ENCODE measurements around the gene HPN. TPM values are rescaled to one million over a fixed set of nuclear protein-coding genes. Genes with fewer than 3 reads are reported as not detected.
"Not testable (repeated sequence)": the region's sequence is repeated elsewhere in the genome, so short reads cannot be mapped to it uniquely, and the experiment has no call there.

Gene HPN
- total RNA-seq: 134 TPM
- polyA plus RNA-seq (ENCODE audit: insufficient read depth, low read depth, low replicate concordance): 331 TPM
- long read RNA-seq, donor 1, partial matches to known transcripts: 44 of 50 reads
- long read RNA-seq, donor 1, other reads (novel, unspliced or antisense): 6 of 50 reads
- long read RNA-seq, donor 2, partial matches to known transcripts: 68 of 75 reads
- long read RNA-seq, donor 2, other reads (novel, unspliced or antisense): 7 of 75 reads
- long read RNA-seq, donor 3, partial matches to known transcripts: 78 of 83 reads
- long read RNA-seq, donor 3, other reads (novel, unspliced or antisense): 5 of 83 reads
- long read RNA-seq, donor 4, partial matches to known transcripts: 32 of 33 reads
- long read RNA-seq, donor 4, other reads (novel, unspliced or antisense): 0 of 33 reads
- long read RNA-seq, donor 5: 0 reads
- long read RNA-seq, donor 6, partial matches to known transcripts: 67 of 73 reads
- long read RNA-seq, donor 6, other reads (novel, unspliced or antisense): 6 of 73 reads
- long read RNA-seq, donor 7, partial matches to known transcripts: 133 of 202 reads
- long read RNA-seq, donor 7, other reads (novel, unspliced or antisense): 69 of 202 reads
- long read RNA-seq, donor 8, partial matches to known transcripts: 36 of 37 reads
- long read RNA-seq, donor 8, other reads (novel, unspliced or antisense): 0 of 37 reads
- long read RNA-seq, donor 9, partial matches to known transcripts: 29 of 29 reads
- long read RNA-seq, donor 9, other reads (novel, unspliced or antisense): 0 of 29 reads
- long read RNA-seq, donor 10, partial matches to known transcripts: 82 of 87 reads
- long read RNA-seq, donor 10, other reads (novel, unspliced or antisense): 5 of 87 reads

GRCh38 chr19:35041548-35042055 lies at the start of gene HPN:
TSS of gene HPN (plus strand) at chr19:35041721. CDS start at chr19:35042507, 786 bp downstream.
- Histone ChIP-seq H3K4me1 (ENCODE audit: control insufficient read depth in 2 of 3, insufficient read depth in 2 of 3, low read depth in 1 of 3, low read length in 3 of 3) (peaks cover 0 to 55% (median 23%) of the 10 kb centered on the region in 3 donors), H3K27me3 (ENCODE audit: control insufficient read depth, insufficient read depth, low read length) (no peaks in the 10 kb centered on the region), H3K27ac (ENCODE audit: low read depth in 2 of 2, low read length in 2 of 2) (peak within 1 kb of the TSS; percentile 94 to 97), H3K36me3 (ENCODE audit: control insufficient read depth in 2 of 3, insufficient read depth in 3 of 3, low read length in 3 of 3) (no peaks in the 10 kb centered on the region), H3K9me3 (ENCODE audit: control insufficient read depth in 2 of 3, insufficient read depth in 1 of 3, low read length in 3 of 3) (no peaks in the 10 kb centered on the region), H3K4me3 (ENCODE audit: low read length in 3 of 3) (peak within 1 kb of the TSS; percentile 11 to 82 (median 81)), H3K9ac (ENCODE audit: low read length in 3 of 3) (peak within 1 kb of the TSS in 2 of 3 donors; percentile 85 to 87)
- TF ChIP-seq, protein P1, sequence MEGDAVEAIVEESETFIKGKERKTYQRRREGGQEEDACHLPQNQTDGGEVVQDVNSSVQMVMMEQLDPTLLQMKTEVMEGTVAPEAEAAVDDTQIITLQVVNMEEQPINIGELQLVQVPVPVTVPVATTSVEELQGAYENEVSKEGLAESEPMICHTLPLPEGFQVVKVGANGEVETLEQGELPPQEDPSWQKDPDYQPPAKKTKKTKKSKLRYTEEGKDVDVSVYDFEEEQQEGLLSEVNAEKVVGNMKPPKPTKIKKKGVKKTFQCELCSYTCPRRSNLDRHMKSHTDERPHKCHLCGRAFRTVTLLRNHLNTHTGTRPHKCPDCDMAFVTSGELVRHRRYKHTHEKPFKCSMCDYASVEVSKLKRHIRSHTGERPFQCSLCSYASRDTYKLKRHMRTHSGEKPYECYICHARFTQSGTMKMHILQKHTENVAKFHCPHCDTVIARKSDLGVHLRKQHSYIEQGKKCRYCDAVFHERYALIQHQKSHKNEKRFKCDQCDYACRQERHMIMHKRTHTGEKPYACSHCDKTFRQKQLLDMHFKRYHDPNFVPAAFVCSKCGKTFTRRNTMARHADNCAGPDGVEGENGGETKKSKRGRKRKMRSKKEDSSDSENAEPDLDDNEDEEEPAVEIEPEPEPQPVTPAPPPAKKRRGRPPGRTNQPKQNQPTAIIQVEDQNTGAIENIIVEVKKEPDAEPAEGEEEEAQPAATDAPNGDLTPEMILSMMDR (IDR thresholded peaks at IDR 0.05; ENCODE audit: borderline replicate concordance, extremely low read depth, insufficient read depth): no peak
- FAIRE-seq: no peak
- DNase-seq: peak; percentile 65 to 92 (median 83)
- intact Hi-C loops (cut with DNase I): no loop called here

DNA sequence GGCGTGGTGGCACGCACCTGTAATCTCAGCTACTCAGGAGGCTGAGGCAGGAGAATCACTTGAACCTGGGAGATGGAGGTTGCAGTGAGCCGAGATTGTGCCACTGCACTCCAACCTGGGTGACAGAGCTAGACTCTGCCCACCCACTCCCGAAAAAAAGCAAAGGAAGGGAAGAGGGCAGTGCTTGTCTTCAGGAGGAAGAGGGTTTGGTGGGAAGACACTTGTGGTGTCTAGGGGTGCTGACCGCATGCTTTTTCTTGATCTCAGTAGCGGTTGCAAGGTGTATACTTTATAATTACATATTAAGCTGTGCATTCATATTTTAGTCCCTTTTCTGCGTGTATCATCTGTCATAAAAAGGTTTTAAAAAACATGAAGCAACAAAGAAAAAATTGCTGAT lies 48.9 kb upstream of the HPN start:
- H3K4me3 ChIP-seq (ENCODE audit: low read length in 3 of 3); H3K27me3 ChIP-seq (ENCODE audit: control insufficient read depth, insufficient read depth, low read length); intact Hi-C loops (cut with DNase I); H3K36me3 ChIP-seq (ENCODE audit: control insufficient read depth in 2 of 3, insufficient read depth in 3 of 3, low read length in 3 of 3); H3K9ac ChIP-seq (ENCODE audit: low read length in 3 of 3); FAIRE-seq; H3K9me3 ChIP-seq (ENCODE audit: control insufficient read depth in 2 of 3, insufficient read depth in 1 of 3, low read length in 3 of 3); H3K27ac ChIP-seq (ENCODE audit: low read depth in 2 of 2, low read length in 2 of 2): not testable (repeated sequence)
- peaks cover 2 to 12% (median 9%) of the 10 kb centered on the region in 3 donors for H3K4me1 ChIP-seq (ENCODE audit: control insufficient read depth in 2 of 3, insufficient read depth in 2 of 3, low read depth in 1 of 3, low read length in 3 of 3)
- DNase-seq: peak in 1 of 5 donors; percentile 2

- no peaks in the 10 kb centered on the region for H3K27me3 ChIP-seq (ENCODE audit: control insufficient read depth, insufficient read depth, low read length)
- no peaks in the 10 kb centered on the region for H3K36me3 ChIP-seq (ENCODE audit: control insufficient read depth in 2 of 3, insufficient read depth in 3 of 3, low read length in 3 of 3)
- DNase-seq: no peak
- H3K9ac ChIP-seq (ENCODE audit: low read length in 3 of 3): peak overlapping the region in 1 of 3 donors; percentile 26
- intact Hi-C loops (cut with DNase I): no loop called here
- no peak overlapping the region for H3K4me3 ChIP-seq (ENCODE audit: low read length in 3 of 3)
- peaks cover 2 to 19% (median 14%) of the 10 kb centered on the region in 3 donors for H3K4me1 ChIP-seq (ENCODE audit: control insufficient read depth in 2 of 3, insufficient read depth in 2 of 3, low read depth in 1 of 3, low read length in 3 of 3)
- FAIRE-seq: no peak
- no peaks in the 10 kb centered on the region for H3K9me3 ChIP-seq (ENCODE audit: control insufficient read depth in 2 of 3, insufficient read depth in 1 of 3, low read length in 3 of 3)
- TF ChIP-seq, protein P1 (IDR thresholded peaks at IDR 0.05; ENCODE audit: borderline replicate concordance, extremely low read depth, insufficient read depth): no peak
- H3K27ac ChIP-seq (ENCODE audit: low read depth in 2 of 2, low read length in 2 of 2): peak overlapping the region; percentile 57 to 78
Observed at GRCh38 chr19:34994286-34994642, 47.3 kb upstream of the HPN start.
